GM20000 (cell line): Measurements from ENCODE around the gene FZD10.

Experiments used
- DNase-seq: peaks from one replicate; pipeline ENCODE4 v3.0.0; 2012; ENCODE audit warnings: low spot score
- CTCF ChIP-seq: IDR thresholded peaks from 2 replicates; pipeline ENCODE4 v1.5.1; 2012; ENCODE audit warnings: mild to moderate bottlenecking, control low read depth; ENCODE audit errors: extremely low read depth, missing control alignments

Gene FZD10

GRCh38 chr12:130181211-130181610 is 18.9 kb downstream of the FZD10 start:
- no peak for TF ChIP-seq CTCF
- DNase-seq = no peak

- TF ChIP-seq CTCF = no peak
- no peak for DNase-seq
Measured at GRCh38 chr12:130183585-130184370, 21.5 kb downstream of the FZD10 start.

GRCh38 chr12:130184404-130185090 is 22.3 kb downstream of the FZD10 start:
- no peak for TF ChIP-seq CTCF
- no peak for DNase-seq

- DNase-seq = no peak
- TF ChIP-seq CTCF = no peak
Measured at GRCh38 chr12:130185455-130186391, 23.5 kb downstream of the FZD10 start.

GRCh38 chr12:130186651-130187268 is 24.5 kb downstream of the FZD10 start:
- no peak for DNase-seq
- TF ChIP-seq CTCF = no peak

GRCh38 chr12:130192642-130193345 is 30.5 kb downstream of the FZD10 start:
- TF ChIP-seq CTCF = no peak

More at GRCh38 chr12:130192642-130193345, 30.5 kb downstream of the FZD10 start:
- DNase-seq = no peak
